ENCODE measurements around the gene ATXN7.

ATXN7 gene

DNA sequence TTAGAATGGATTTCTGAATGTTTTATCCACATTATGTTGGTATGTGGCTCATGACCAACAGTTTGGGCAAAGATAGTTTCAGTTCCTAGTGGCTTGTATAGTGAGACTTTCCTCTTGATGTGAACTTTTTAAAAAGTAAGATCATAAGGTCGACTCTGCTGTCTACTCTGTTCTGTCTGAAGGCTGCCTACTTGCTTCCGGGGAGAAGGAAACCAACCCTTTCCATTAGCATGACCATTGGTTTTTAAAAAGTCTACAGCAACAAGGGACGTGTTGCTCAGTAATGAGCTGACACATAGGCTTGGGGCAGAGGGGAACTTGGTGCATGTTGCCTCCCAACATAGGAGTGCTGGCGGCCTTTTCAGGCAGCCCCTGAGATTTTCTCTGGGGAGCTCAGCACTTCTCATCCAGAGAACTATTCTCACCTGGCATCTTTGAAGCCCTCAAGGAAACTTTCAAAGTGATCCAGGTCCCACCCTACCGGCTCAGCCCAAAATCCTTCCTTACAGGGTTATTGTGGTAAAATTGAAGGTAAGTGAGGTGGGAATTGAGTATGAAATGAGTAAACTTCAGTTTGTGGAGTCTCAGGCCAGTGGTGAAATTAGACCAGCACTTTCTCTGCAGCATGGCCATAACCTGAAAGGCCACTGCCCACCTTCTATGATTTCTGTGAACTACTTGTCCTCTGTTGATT is 129.0 kb downstream of the ATXN7 start:
- DNase-seq, result no peak

DNA sequence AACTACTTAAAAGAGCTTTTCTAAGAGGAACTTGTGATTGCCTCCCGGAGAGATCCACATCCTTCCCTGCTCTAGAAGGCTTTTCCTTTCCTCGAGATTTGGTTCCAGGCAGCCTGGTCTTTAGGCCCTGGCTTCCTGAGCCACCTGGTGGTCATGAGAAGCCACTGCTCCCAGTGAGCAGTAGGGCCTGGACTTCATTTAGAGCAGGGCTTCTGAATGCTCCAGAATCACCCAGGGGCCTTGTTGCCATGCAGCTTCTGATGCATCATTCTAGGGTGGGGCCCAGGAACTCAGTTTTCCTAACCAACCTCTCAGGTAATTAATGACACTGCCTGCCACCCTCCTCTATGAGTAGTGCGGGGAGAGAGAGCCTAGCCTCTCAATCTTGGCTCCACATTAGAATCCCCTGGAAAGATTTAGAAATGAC is 130.0 kb downstream of the ATXN7 start:
- peak; percentile 67 for DNase-seq

DNA sequence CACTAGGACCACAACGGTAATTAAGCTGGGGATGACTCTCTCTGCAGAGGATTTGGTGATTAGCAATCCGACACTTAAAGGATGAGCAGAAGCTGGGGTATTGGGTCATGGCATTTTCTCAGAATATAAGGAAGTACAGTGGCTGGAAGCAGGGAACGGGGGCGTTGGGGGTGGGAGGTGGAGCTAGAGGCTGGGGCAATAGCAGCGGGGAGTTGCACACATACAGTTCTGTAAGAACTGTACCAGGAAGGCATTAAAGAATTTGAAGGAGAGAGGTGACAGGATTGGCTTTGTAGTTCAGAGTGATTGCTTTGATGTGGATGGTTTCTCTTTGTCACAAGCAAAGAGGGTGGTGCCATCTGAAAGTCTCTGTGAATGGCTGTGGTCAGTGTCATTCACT is 131.4 kb downstream of the ATXN7 start:
- DNase-seq, result no peak

GRCh38 chr3:63998852-63999754 is 135.4 kb downstream of the ATXN7 start:
- no peak for DNase-seq

DNA sequence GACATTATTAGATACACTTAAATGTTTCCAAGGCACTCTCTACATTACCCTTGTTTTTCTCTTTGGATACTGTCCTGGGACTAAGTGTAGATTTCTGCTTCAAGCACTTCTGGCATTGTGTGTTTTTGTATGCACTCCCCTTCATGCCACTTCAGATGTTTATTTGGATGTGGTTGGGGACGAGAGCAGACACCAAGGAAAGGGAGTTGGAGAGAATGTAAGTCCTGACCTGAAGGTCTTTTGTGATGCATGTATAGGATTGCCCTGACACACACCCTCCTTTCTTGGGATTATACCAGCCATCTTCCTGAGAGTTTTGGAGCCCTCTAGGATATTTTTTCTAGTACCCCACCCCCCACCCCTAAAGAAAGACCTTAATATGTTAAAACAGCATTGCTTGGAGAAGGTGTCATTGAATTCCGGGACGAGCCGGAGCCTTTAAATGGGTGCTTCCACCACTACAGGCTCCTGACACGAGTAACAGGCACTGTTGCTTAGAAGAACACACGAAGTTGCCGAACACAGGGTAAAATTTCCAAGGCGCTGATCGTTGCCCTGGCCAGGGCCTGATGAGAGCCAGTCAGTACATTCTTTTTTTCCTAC is 136.9 kb downstream of the ATXN7 start:
- DNase-seq, result no peak

- no peak for DNase-seq
These were observed 138.6 kb downstream of the ATXN7 start for GRCh38 chr3:64002233-64002632.

- DNase-seq, result no peak
These were observed 139.9 kb downstream of the ATXN7 start for GRCh38 chr3:64003589-64003988.

- DNase-seq, result no peak
These were observed 144.3 kb downstream of the ATXN7 start for GRCh38 chr3:64008017-64008416.

GRCh38 chr3:64008487-64009351 is 145.1 kb downstream of the ATXN7 start:
- no peak for DNase-seq

DNA sequence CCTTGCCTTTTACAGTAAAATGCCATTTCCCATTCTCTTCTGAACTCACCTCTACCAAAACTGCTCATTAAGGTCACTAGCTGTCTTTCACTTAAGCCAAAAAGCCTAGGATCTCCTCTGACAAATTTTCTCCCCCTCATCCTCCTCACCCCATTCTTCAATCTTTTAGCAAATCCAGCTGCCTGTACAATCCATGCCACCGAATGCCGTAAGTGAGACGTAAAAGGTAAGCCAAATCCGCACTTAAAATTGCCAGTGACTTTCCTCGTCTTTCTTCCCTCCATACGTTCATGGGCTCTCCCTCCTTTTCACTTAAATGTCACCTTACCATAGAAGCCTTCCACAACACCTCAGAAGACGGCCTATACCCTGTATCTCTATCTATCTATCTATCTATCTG is 145.9 kb downstream of the ATXN7 start:
- DNase-seq, result no peak

GRCh38 chr3:64010199-64010598 is 146.5 kb downstream of the ATXN7 start:
- DNase-seq, result no peak

DNA sequence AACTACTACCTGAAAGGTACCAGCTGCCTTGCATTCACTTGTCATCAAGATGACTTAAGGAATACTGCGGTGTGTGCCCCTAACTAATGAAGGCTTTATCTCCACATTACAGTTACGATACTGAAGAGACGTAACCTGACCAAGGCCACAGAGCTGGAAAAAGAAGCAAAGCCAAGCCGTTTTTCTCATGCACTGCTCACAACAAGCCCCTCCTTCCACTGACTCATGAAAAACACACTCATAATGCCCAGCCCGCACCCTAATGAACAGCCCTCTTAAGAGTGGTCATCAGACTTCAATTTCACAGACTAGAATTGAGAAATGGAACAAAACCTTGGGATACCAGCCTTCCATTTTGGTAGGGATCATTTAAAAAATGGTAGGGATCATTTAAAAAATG is 148.0 kb downstream of the ATXN7 start:
- DNase-seq, result no peak

DNA sequence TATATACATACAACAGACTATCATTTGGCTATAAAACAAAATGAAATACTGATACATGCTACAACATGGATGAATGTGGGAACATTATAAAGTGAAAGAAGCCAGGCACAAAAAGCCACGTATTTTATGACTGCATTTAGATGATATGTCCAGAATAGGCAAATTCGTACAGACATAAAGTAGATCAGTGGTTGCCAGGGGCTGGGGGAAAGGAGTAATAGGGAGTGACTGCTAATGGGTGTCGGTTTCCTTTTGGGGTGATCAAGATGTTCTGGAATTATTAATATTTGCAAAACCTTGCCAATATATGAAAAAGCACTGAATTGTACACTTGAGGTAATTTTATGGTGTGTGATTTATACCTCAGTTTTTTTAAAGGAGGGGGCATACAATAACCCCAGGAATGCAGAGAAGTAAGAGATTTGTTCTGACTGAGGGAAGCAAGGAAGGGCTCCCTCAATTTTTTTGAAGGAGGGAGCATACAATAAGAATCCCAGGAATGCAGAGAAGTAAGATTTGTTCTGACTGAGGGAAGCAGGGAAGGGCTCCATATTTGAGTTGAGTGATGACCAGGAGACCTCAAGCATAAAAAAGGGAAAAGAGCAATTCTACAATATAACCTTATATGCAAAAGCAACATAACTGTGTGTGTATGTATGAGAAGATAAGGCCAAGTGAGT is 153.4 kb downstream of the ATXN7 start:
- no peak for DNase-seq

GRCh38 chr3:64019271-64019670 is 155.6 kb downstream of the ATXN7 start:
- DNase-seq, result no peak

GRCh38 chr3:64019879-64020278 is 156.2 kb downstream of the ATXN7 start:
- DNase-seq, result no peak

DNA sequence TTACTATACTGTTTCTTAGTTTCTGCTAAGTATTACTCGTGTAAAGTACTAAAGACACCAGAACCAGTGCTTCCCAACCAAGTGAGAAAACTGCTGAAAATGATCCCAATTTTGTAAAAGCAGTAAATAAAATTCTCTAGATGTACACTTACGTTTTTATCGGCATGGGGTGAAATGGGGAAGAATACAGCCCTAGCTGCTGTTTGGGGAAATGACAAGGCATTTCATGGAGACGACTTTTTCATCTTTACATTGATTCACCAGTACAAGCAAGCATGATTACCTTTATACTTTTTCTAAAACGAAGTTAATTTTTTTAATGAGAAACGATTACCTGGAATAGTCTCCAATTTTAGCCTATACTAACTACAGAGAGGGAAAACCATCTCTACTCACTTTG is 158.3 kb downstream of the ATXN7 start:
- no peak for DNase-seq

DNA sequence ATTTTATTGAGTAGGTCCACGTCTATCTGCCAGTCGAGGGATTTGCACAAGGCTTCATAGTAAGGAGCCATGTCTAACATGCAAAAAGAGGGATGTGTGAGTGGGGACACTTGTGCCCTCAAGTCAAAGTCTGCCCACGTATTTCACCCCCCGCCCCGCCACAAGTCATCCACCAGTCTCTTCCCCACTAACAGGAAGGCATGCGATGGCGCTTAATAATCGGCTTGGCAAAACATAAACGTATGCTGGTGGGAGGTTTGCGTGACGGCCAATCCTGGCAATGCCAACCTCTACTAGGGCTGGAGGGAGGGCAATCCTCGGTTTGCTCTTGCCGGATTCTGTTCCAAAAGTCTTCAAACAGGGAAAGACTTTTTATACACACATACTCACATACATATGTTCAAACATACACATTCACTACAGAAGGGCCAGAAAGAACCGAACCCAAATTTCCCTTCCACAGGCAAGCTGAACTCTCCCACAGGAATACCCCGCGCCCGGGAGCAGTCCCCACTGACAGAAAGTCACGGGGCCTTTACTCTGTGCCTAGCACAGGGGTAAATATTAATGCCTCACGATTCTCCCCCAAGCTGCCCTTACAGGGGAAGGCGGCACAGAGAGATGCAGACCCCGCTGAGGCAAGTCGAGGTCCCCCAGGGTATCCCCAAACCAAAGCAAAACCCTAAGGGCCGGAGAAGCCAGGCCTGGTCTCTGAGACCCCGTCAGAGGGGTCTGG is 159.0 kb downstream of the ATXN7 start:
- no peak for DNase-seq

DNA sequence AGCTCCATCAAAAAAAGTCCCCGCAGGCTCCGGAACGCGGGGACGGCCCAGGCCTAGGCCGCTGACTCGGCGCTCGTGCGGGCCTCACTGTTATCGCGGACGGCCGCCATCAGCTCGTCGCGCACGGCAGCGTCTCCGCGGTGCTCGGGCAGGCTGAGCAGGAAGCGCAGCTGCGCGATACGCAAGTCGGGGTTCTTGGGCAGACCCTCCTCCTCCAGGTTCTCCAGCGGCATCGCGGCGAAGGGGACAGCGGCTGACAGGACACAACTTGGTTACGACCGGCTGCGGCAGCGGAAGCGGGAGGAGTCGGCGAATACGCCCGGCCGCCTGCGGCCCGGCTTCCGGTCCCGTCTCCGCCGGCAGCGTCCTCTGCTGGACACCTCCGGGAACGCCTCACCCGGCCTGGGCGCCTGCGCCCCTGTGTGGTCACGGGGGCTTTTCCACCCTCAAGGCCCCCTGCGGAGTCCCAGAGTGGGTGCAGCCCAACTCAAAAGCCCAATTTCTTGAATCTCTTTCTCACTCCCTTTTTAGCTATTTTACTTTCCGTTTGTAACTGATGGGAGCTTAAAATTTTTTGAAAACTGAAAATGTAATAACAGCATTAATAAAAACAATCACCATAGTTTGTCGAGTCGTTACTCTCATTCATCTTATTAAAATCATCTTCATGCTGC is 159.7 kb downstream of the ATXN7 start, which contains the start of gene PSMD6:
TSS of gene PSMD6 (minus strand) at position 308 of the 674 bp plus-strand sequence. CDS start at position 233, 75 bp downstream.
- DNase-seq, result peak; percentile 85

DNA sequence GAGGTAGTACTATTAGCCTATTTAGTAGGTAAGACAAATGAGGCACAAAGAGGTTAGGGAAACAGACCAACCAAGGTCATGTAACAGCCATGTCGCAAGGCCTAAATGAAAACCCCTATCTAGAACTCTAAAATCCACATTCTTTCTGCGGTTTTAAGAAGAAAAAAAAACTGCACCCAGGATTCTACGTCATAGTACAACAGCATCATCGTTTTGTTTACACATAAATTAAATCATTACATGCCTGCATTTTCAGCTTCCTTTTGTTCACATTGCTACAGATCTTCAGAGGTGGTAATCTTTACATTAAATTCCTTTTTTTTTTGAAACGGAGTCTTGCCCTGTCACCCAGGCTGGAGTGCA is 160.2 kb downstream of the ATXN7 start:
- no peak for DNase-seq

DNA sequence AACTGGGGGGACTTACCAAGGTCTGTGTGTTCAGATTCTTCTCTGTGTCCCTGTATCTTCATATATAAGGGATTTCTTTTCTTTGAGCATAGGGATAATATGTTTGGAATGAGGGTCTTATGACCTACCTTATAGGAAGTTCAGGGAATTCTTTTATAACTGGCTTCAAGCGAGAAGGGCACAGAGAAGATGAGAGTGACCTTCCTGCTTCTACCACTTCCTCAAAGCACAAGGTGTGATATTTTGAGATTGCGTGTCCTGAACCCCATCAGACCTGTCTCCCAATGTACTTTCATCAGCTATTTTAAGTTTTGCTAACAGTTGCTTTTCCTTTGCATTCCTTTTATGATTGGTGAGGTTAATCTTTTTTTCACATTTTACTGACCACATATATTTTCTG is 162.7 kb downstream of the ATXN7 start:
- DNase-seq, result no peak

DNA sequence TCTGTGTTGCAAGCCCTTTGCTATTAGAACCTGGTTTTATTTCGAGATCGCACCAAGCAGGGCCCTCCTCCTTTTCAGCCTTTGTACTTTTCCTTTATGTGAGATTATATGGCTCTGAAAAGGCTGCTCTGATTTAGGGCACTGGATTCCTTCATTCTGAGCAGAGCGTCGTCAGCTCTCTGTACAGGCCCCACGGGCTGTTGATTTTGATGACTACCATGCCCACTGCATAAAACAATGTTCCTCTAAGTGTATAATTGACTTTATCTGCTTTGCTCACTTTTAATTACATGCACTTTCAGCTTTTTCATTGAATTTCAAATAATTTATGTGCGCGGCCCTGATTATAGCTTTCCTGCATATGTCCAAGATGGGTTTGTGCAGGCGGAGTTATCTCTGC is 164.0 kb downstream of the ATXN7 start:
- DNase-seq, result no peak
